Activated CD4-positive, alpha-beta T cell treated with anti-CD3 and anti-CD28 coated beads, Interleukin-2, amount 10 ng/mL, durations not matched to agents 7 days and 5 days (primary cell): ENCODE measurements around the gene LTA. TPM values are rescaled to one million over a fixed set of nuclear protein-coding genes. Genes with fewer than 3 reads are reported as not detected.

Source experiments
- CTCF ChIA-PET: fragments of 350-600 bp; sonication (Branson Sonifier 250); formaldehyde crosslinking; loops from one replicate; lab custom pipeline; 2021; ENCODE audit warnings: antibody characterized with exemption; lab: Charles Lee
- POLR2A ChIA-PET: fragments of 350-600 bp; sonication (Branson Sonifier 250); formaldehyde crosslinking; loops from one replicate; lab custom pipeline; 2021; ENCODE audit warnings: antibody characterized with exemption; lab: Charles Lee
- DNase-seq: peaks from one replicate; pipeline ENCODE4 v3.0.0-alpha.2; 2020
- H3K27ac Mint-ChIP-seq: one replicate; pipeline ENCODE4 v1.8.0; 2021; ENCODE audit warnings: mild to moderate bottlenecking, moderate library complexity, mixed read lengths
- H3K27me3 Mint-ChIP-seq: one replicate; pipeline ENCODE4 v1.8.0; 2021; ENCODE audit warnings: mixed read lengths
- H3K36me3 Mint-ChIP-seq: one replicate; pipeline ENCODE4 v1.8.0; 2021; ENCODE audit warnings: low read depth, mixed read lengths
- H3K4me1 Mint-ChIP-seq: one replicate; pipeline ENCODE4 v1.8.0; 2021; ENCODE audit warnings: mixed read lengths
- H3K4me3 Mint-ChIP-seq: one replicate; pipeline ENCODE4 v1.8.0; 2021; ENCODE audit warnings: mild to moderate bottlenecking, moderate library complexity, mixed read lengths
- H3K9me3 Mint-ChIP-seq: one replicate; pipeline ENCODE4 v1.8.0; 2021; ENCODE audit warnings: mixed read lengths
- total RNA-seq, 2 experiments: library from RNA; stranded (reverse); gene quantifications; one replicate each; pipeline ENCODE4 v1.2.3, GENCODE V29; 2021

Gene LTA
- total RNA-seq, 2 experiments from 2014 or later = 20.9 to 27.0 TPM

GRCh38 chr6:31614075-31614619 is 42.1 kb downstream of the LTA start:
- POLR2A ChIA-PET = no interaction called here
- H3K27ac Mint-ChIP-seq = peak overlapping the region; percentile 64
- DNase-seq = no peak
- H3K4me3 Mint-ChIP-seq = no peak overlapping the region
- peaks cover 9% of the 10 kb centered on the region for H3K36me3 Mint-ChIP-seq
- no peaks in the 10 kb centered on the region for H3K9me3 Mint-ChIP-seq
- CTCF ChIA-PET = interaction anchor here (4.2 to 6.0 kb wide), 2 partner anchors 16 to 63 kb away, joined by 16 to 51 read pairs; no protein-coding TSS in a partner anchor
- peaks cover 35% of the 10 kb centered on the region for H3K4me1 Mint-ChIP-seq
- H3K27me3 Mint-ChIP-seq = no peaks in the 10 kb centered on the region

- POLR2A ChIA-PET = no interaction called here
- H3K4me3 Mint-ChIP-seq = peak within 1 kb of the TSS; percentile 71
- no peaks in the 10 kb centered on the region for H3K27me3 Mint-ChIP-seq
- DNase-seq = no peak
- CTCF ChIA-PET = interaction anchor here (0.6 to 6.0 kb wide), 4 partner anchors 17 to 197 kb away, joined by 3 to 51 read pairs (median 10); partner anchors contain the start of gene ATP6V1G2
- H3K36me3 Mint-ChIP-seq = peaks cover 10% of the 10 kb centered on the region
- peaks cover 40% of the 10 kb centered on the region for H3K4me1 Mint-ChIP-seq
- H3K27ac Mint-ChIP-seq = peak within 1 kb of the TSS; percentile 86
- no peaks in the 10 kb centered on the region for H3K9me3 Mint-ChIP-seq
Observed at GRCh38 chr6:31614684-31615578, 42.8 kb downstream of the LTA start, which contains the start of gene AIF1. Gene AIF1 (plus strand): TSS chr6:31615234. CDS start chr6:31615330, 96 bp downstream.

GRCh38 chr6:31615748-31616147 is 43.7 kb downstream of the LTA start:
- Mint-ChIP-seq H3K27ac (peak overlapping the region; percentile 86), H3K27me3 (no peaks in the 10 kb centered on the region), H3K9me3 (no peaks in the 10 kb centered on the region), H3K4me3 (peak overlapping the region; percentile 71), H3K4me1 (peaks cover 40% of the 10 kb centered on the region), H3K36me3 (peaks cover 10% of the 10 kb centered on the region)
- ChIA-PET CTCF (interaction anchor here (1.2 to 6.0 kb wide), 4 partner anchors 18 to 65 kb away, joined by 3 to 51 read pairs (median 3); no protein-coding TSS in a partner anchor), POLR2A (no interaction called here)
- DNase-seq = peak; percentile 40

GRCh38 chr6:31617010-31617409 is 44.9 kb downstream of the LTA start:
- ChIA-PET CTCF (interaction anchor here (0.6 to 6.0 kb wide), 10 partner anchors 19 to 281 kb away, joined by 3 to 51 read pairs (median 3); partner anchors contain the start of genes ATP6V1G2 and NCR3), POLR2A (no interaction called here)
- Mint-ChIP-seq H3K36me3 (peaks cover 20% of the 10 kb centered on the region), H3K4me1 (peaks cover 46% of the 10 kb centered on the region), H3K27me3 (no peaks in the 10 kb centered on the region), H3K27ac (peak overlapping the region; percentile 23), H3K4me3 (peak overlapping the region; percentile 71), H3K9me3 (no peaks in the 10 kb centered on the region)
- DNase-seq = no peak

GRCh38 chr6:31619805-31620585 is 47.9 kb downstream of the LTA start:
- Mint-ChIP-seq H3K9me3 (no peaks in the 10 kb centered on the region), H3K27me3 (no peaks in the 10 kb centered on the region), H3K4me1 (peaks cover 51% of the 10 kb centered on the region), H3K27ac (peak overlapping the region; percentile 95), H3K4me3 (peak overlapping the region; percentile 86), H3K36me3 (peaks cover 42% of the 10 kb centered on the region)
- CTCF ChIA-PET = interaction anchor here (0.6 to 3.5 kb wide), 5 partner anchors 22 to 145 kb away, joined by 3 to 12 read pairs (median 3); partner anchors contain the start of genes ATP6V1G2, LTB and TNF
- peak; percentile 98 for DNase-seq
- POLR2A ChIA-PET = interaction anchor here (0.6 to 0.7 kb wide), 2 partner anchors 10 to 45 kb away, joined by 3 to 4 read pairs; partner anchors contain the start of gene GPANK1

- Mint-ChIP-seq H3K36me3 (peaks cover 49% of the 10 kb centered on the region), H3K9me3 (no peaks in the 10 kb centered on the region)
Observed at GRCh38 chr6:31620586-31621319, 48.7 kb downstream of the LTA start, which contains the start of gene PRRC2A. Gene PRRC2A (plus strand): TSS chr6:31620715. CDS start chr6:31622790, 2,075 bp downstream.

GRCh38 chr6:31621320-31621939 is 49.3 kb downstream of the LTA start:
- CTCF ChIA-PET = interaction anchor here (1.0 to 4.3 kb wide), 6 partner anchors 14 to 82 kb away, joined by 3 to 16 read pairs (median 6); partner anchors contain the start of gene BAG6
- no peaks in the 10 kb centered on the region for H3K27me3 Mint-ChIP-seq

More at GRCh38 chr6:31620586-31621319, 48.7 kb downstream of the LTA start, which contains the start of gene PRRC2A:
- Mint-ChIP-seq H3K27ac (peak within 1 kb of the TSS; percentile 95), H3K4me1 (peaks cover 43% of the 10 kb centered on the region), H3K4me3 (peak within 1 kb of the TSS; percentile 86), H3K27me3 (no peaks in the 10 kb centered on the region)
- POLR2A ChIA-PET = interaction anchor here (0.6 kb wide), 1 partner anchor 9 kb away, joined by 3 read pairs; no protein-coding TSS in a partner anchor
- peak; percentile 80 for DNase-seq
- CTCF ChIA-PET = interaction anchor here (0.9 to 3.5 kb wide), 3 partner anchors 22 to 45 kb away, joined by 3 to 12 read pairs (median 3); partner anchors contain the start of genes LTB and TNF

GRCh38 chr6:31621991-31622390 is 49.9 kb downstream of the LTA start:
- no peaks in the 10 kb centered on the region for H3K9me3 Mint-ChIP-seq

More at GRCh38 chr6:31621320-31621939, 49.3 kb downstream of the LTA start:
- peak overlapping the region; percentile 86 for H3K4me3 Mint-ChIP-seq
- no peak for DNase-seq
- POLR2A ChIA-PET = interaction anchor here (0.6 to 1.0 kb wide), 2 partner anchors 30 to 116 kb away, joined by 3 read pairs; no protein-coding TSS in a partner anchor
- H3K9me3 Mint-ChIP-seq = no peaks in the 10 kb centered on the region
- H3K4me1 Mint-ChIP-seq = peaks cover 36% of the 10 kb centered on the region
- H3K27ac Mint-ChIP-seq = peak overlapping the region; percentile 92
- H3K36me3 Mint-ChIP-seq = peaks cover 52% of the 10 kb centered on the region

GRCh38 chr6:31622684-31623091 is 50.6 kb downstream of the LTA start:
- POLR2A ChIA-PET = interaction anchor here (0.7 to 1.0 kb wide), 2 partner anchors 30 to 115 kb away, joined by 3 to 10 read pairs; no protein-coding TSS in a partner anchor
- CTCF ChIA-PET = interaction anchor here (0.6 to 4.3 kb wide), 8 partner anchors 13 to 222 kb away, joined by 3 to 16 read pairs (median 4); partner anchors contain the start of genes ATP6V1G2 and BAG6
- H3K4me3 Mint-ChIP-seq = peak overlapping the region; percentile 86
- peaks cover 37% of the 10 kb centered on the region for H3K4me1 Mint-ChIP-seq
- no peaks in the 10 kb centered on the region for H3K27me3 Mint-ChIP-seq
- H3K9me3 Mint-ChIP-seq = no peaks in the 10 kb centered on the region
- H3K27ac Mint-ChIP-seq = peak overlapping the region; percentile 92
- peaks cover 59% of the 10 kb centered on the region for H3K36me3 Mint-ChIP-seq
- no peak for DNase-seq

More at GRCh38 chr6:31621991-31622390, 49.9 kb downstream of the LTA start:
- Mint-ChIP-seq H3K36me3 (peaks cover 53% of the 10 kb centered on the region), H3K4me1 (peaks cover 32% of the 10 kb centered on the region), H3K27me3 (no peaks in the 10 kb centered on the region), H3K27ac (peak overlapping the region; percentile 92), H3K4me3 (peak overlapping the region; percentile 86)
- POLR2A ChIA-PET = interaction anchor here (0.6 to 1.0 kb wide), 2 partner anchors 30 to 116 kb away, joined by 3 read pairs; no protein-coding TSS in a partner anchor
- CTCF ChIA-PET = interaction anchor here (0.6 to 4.3 kb wide), 7 partner anchors 14 to 83 kb away, joined by 3 to 16 read pairs (median 5); partner anchors contain the start of gene BAG6
- DNase-seq = no peak
